Nephron (organoid): Measurements from ENCODE around the gene LRG1.

Source experiments
- H3K27ac Mint-ChIP-seq, 3 experiments: 2 replicates each; pipeline ENCODE4 v1.8.0; 2020; ENCODE audit warnings: mixed read lengths in 3 of 3, mild to moderate bottlenecking in 2 of 3, moderate library complexity in 1 of 3
- H3K27me3 Mint-ChIP-seq: 2 replicates; pipeline ENCODE4 v1.8.0; 2021; ENCODE audit warnings: low read depth, mild to moderate bottlenecking, moderate library complexity, mixed read lengths
- H3K36me3 Mint-ChIP-seq: 2 replicates; pipeline ENCODE4 v1.8.0; 2020; ENCODE audit warnings: low read depth, mixed read lengths
- H3K4me1 Mint-ChIP-seq: 2 replicates; pipeline ENCODE4 v1.8.0; 2020; ENCODE audit warnings: mixed read lengths
- H3K4me3 Mint-ChIP-seq, 3 experiments: 2 replicates each; pipeline ENCODE4 v1.8.0; 2020; ENCODE audit warnings: mild to moderate bottlenecking in 3 of 3, mixed read lengths in 3 of 3, moderate library complexity in 2 of 3
- H3K9me3 Mint-ChIP-seq: 2 replicates; pipeline ENCODE4 v1.8.0; 2020; ENCODE audit warnings: mixed read lengths
- TF ChIP-seq, protein P1 (sequence below), 3 experiments: fragments of 200-600 bp; sonication (generic); IDR thresholded peaks; one replicate each; pipeline ENCODE4 v1.5.0; 2021; ENCODE audit warnings: antibody characterized with exemption in 3 of 3; ENCODE audit not compliant: unreplicated experiment in 3 of 3

LRG1 gene

DNA sequence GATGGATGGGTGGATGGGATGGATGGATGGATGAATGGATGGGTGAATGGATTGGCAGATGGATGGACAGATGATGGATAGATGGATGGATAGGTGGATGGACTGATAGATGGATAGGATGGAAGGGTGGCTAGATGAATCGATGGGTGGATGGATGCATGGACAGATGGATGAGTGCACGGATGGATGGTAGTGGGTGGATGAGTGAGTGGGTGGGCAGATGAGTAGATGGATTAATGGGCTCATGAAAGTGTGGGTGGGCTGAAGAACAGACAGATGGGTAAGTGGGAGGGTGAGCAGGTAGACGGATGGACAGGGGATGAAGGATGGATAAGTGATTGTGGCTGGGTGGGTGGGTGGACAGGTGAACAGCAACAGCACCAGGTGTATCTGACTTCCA lies 13.9 kb upstream of the LRG1 start:
- H3K9me3 Mint-ChIP-seq, result no peaks in the 10 kb centered on the region
- H3K27ac Mint-ChIP-seq, result no peak overlapping the region
- peaks cover 8% of the 10 kb centered on the region for H3K27me3 Mint-ChIP-seq
- peaks cover 36% of the 10 kb centered on the region for H3K36me3 Mint-ChIP-seq
- H3K4me3 Mint-ChIP-seq, result no peak overlapping the region
- TF ChIP-seq, protein P1, sequence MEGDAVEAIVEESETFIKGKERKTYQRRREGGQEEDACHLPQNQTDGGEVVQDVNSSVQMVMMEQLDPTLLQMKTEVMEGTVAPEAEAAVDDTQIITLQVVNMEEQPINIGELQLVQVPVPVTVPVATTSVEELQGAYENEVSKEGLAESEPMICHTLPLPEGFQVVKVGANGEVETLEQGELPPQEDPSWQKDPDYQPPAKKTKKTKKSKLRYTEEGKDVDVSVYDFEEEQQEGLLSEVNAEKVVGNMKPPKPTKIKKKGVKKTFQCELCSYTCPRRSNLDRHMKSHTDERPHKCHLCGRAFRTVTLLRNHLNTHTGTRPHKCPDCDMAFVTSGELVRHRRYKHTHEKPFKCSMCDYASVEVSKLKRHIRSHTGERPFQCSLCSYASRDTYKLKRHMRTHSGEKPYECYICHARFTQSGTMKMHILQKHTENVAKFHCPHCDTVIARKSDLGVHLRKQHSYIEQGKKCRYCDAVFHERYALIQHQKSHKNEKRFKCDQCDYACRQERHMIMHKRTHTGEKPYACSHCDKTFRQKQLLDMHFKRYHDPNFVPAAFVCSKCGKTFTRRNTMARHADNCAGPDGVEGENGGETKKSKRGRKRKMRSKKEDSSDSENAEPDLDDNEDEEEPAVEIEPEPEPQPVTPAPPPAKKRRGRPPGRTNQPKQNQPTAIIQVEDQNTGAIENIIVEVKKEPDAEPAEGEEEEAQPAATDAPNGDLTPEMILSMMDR (IDR thresholded peaks at IDR 0.05; ENCODE audit: unreplicated experiment in 3 of 3), result no peak
- H3K4me1 Mint-ChIP-seq, result no peaks in the 10 kb centered on the region

DNA sequence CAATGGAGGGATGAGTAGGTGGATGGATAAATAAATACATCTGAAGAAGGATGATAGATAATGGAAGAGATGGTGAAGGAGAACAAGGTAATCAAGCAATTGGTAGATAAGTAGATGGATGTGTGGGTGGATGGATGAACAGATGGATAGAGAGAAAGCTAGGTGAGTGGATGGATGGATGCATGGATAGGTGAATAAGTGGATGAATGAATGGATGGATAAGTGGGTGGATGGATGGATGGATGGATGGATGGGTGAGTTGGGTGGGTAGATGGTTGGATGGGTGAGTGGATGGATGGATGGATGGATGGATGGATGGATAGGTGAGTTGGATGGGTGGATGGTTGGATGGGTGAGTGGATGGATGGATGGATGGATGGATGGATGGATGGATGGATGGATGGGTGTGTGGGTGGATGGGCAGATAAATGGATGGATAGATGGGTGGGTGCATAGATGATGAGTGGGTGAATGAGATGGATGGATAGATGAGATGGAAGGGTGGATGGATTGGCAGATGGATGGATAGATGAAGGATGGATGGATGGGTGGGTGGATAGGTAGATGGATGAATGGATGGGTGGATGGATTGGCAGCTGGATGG lies 13.4 kb upstream of the LRG1 start:
- H3K36me3 Mint-ChIP-seq, result peaks cover 36% of the 10 kb centered on the region
- no peak overlapping the region for H3K4me3 Mint-ChIP-seq
- H3K4me1 Mint-ChIP-seq, result no peaks in the 10 kb centered on the region
- peaks cover 8% of the 10 kb centered on the region for H3K27me3 Mint-ChIP-seq
- no peaks in the 10 kb centered on the region for H3K9me3 Mint-ChIP-seq
- TF ChIP-seq, protein P1 (IDR thresholded peaks at IDR 0.05; ENCODE audit: unreplicated experiment in 3 of 3), result no peak
- no peak overlapping the region for H3K27ac Mint-ChIP-seq

DNA sequence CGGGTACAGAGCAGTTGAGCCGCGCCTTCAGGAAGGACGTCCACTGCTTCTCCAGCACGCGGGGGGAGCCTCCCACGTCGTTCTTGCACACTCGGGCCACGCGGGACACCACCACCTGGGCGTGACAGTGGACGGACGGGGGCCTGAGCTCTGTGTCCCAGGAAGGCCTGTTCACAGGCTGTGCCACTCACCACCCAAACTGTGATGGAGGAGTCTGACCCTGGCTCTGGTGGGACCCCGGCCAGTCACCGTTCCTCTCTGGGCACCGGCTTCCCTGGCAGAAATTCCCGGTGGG lies 12.6 kb upstream of the LRG1 start:
- Mint-ChIP-seq H3K27me3 (peaks cover 7% of the 10 kb centered on the region), H3K9me3 (no peaks in the 10 kb centered on the region), H3K4me1 (no peaks in the 10 kb centered on the region), H3K36me3 (peaks cover 34% of the 10 kb centered on the region), H3K27ac (no peak overlapping the region), H3K4me3 (no peak overlapping the region)
- TF ChIP-seq, protein P1 (IDR thresholded peaks at IDR 0.05; ENCODE audit: unreplicated experiment in 3 of 3), result no peak

DNA sequence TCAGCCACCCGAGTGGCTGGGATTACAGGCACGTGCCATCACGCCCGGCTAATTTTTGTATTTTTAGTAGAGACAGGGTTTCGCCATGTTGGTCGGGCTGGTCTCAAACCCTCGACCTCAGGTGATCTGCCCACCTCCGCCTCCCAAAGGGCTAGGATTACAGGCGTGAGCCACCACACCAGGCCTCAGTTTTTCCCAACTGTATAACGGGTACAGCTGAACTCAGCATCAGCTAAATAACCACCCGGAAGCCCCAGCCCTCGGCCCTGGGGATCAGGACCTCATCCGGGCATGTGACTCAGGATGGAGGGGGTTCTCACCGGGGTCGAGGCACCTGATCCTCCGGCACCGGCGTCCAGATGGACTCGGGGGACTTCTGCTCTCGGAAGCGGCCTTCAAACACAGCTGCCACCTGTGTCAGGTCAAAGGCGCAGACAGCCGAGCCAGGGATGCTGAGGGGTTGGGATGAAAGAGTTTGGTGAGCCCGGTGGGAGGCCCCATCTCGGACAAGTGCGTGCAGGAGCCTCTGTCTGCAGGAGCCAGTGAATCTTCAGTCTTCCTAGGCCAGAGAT lies 10.7 kb upstream of the LRG1 start:
- no peak overlapping the region for H3K27ac Mint-ChIP-seq
- H3K4me1 Mint-ChIP-seq, result no peaks in the 10 kb centered on the region
- H3K36me3 Mint-ChIP-seq, result peaks cover 32% of the 10 kb centered on the region
- no peak overlapping the region for H3K4me3 Mint-ChIP-seq
- H3K9me3 Mint-ChIP-seq, result no peaks in the 10 kb centered on the region
- TF ChIP-seq, protein P1 (IDR thresholded peaks at IDR 0.05; ENCODE audit: unreplicated experiment in 3 of 3), result no peak
- peaks cover 5% of the 10 kb centered on the region for H3K27me3 Mint-ChIP-seq

DNA sequence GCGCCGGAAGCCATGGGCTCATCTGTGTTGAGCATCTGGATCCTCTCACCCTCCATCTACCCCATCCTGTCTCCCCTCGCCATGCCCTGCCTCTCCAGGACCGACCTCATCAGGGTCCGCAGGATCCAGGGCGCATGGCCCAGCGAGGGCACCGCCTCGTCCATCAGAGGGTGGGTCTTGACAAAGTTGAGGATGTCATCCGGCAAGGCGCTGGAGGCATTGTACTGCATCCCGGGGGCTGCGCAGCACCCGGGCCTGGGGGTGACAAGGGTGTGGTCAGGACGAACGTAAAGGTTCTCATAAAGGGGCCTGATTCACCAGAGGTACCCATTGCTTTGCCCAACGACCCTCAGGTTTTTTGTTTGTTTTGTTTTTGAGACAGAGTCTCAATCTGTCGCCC lies 10.2 kb upstream of the LRG1 start:
- Mint-ChIP-seq H3K4me3 (no peak overlapping the region), H3K36me3 (peaks cover 32% of the 10 kb centered on the region), H3K4me1 (no peaks in the 10 kb centered on the region), H3K27ac (no peak overlapping the region), H3K9me3 (no peaks in the 10 kb centered on the region), H3K27me3 (peaks cover 5% of the 10 kb centered on the region)
- TF ChIP-seq, protein P1 (IDR thresholded peaks at IDR 0.05; ENCODE audit: unreplicated experiment in 3 of 3), result no peak

DNA sequence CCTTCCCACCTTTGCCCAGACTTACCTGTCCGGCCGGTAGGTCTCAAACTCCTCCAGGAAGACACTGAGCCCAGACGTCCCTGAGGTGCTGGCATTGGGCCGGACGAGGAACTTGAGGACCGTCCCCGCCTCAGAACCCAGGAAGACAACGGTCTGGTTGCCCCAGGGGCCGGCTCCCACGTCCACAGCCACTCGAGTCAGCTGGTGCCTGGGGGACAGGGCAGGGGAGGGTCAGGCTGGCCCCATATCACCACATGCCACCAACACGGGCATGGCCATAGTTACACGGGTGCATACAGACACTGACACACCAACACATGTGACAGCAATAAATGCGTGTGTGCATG lies 8.4 kb upstream of the LRG1 start:
- no peaks in the 10 kb centered on the region for H3K27me3 Mint-ChIP-seq
- H3K4me3 Mint-ChIP-seq, result no peak overlapping the region
- H3K36me3 Mint-ChIP-seq, result peaks cover 19% of the 10 kb centered on the region
- no peaks in the 10 kb centered on the region for H3K9me3 Mint-ChIP-seq
- no peak overlapping the region for H3K27ac Mint-ChIP-seq
- TF ChIP-seq, protein P1 (IDR thresholded peaks at IDR 0.05; ENCODE audit: unreplicated experiment in 3 of 3), result no peak
- H3K4me1 Mint-ChIP-seq, result no peaks in the 10 kb centered on the region
